OCI-LY3 (cell line): ENCODE data around the gene EYA4.

ENCODE experiments used
- H2AFZ ChIP-seq: fragments of 200-600, 300-600 bp; shearing (Covaris generic); 2 replicates; pipeline ENCODE4 v1.6.0; 2014; ENCODE audit warnings: antibody characterized with exemption, low read depth, low read length
- H3K27ac ChIP-seq: fragments of 200-600, 300-600 bp; sonication (generic); 2 replicates; pipeline ENCODE4 v1.5.1; 2014; ENCODE audit warnings: mild to moderate bottlenecking, low read length, moderate library complexity, mixed read lengths
- H3K27me3 ChIP-seq: fragments of 200-600, 300-600 bp; sonication (generic); 2 replicates; pipeline ENCODE4 v1.6.1; 2014; ENCODE audit warnings: low read depth, low read length, mixed read lengths
- H3K36me3 ChIP-seq: fragments of 200-600, 300-600 bp; sonication (generic); replicated peaks from 2 replicates; pipeline ENCODE3; 2014; ENCODE audit warnings: low read depth, low read length, mixed read lengths
- H3K4me1 ChIP-seq: fragments of 300-600, 200-600 bp; sonication (generic); 2 replicates; pipeline ENCODE4 v1.6.1; 2014; ENCODE audit warnings: low read length, mixed read lengths
- H3K4me2 ChIP-seq: fragments of 200-600, 300-600 bp; sonication (generic); 2 replicates; pipeline ENCODE4 v1.6.1; 2014; ENCODE audit warnings: low read length, mixed read lengths
- H3K4me3 ChIP-seq: fragments of 300-600, 200-600 bp; sonication (generic); 2 replicates; pipeline ENCODE4 v1.5.1; 2014; ENCODE audit warnings: antibody characterized with exemption, mild to moderate bottlenecking, low read length, moderate library complexity
- H3K79me2 ChIP-seq: fragments of 300-600, 200-600 bp; shearing (Covaris generic); 2 replicates; pipeline ENCODE4 v1.6.1; 2014; ENCODE audit warnings: mild to moderate bottlenecking, low read length, mixed read lengths
- H3K9ac ChIP-seq: fragments of 300-600, 200-600 bp; shearing (Covaris generic); 2 replicates; pipeline ENCODE4 v1.6.0; 2014; ENCODE audit warnings: mild to moderate bottlenecking, low read length, moderate library complexity
- H3K9me3 ChIP-seq: fragments of 200-600, 300-600 bp; shearing (Covaris generic); 2 replicates; pipeline ENCODE4 v1.6.1; 2014; ENCODE audit warnings: low read length, mixed read lengths; ENCODE audit not compliant: insufficient read depth
- H4K20me1 ChIP-seq: fragments of 200-600, 300-600 bp; sonication (generic); 2 replicates; pipeline ENCODE4 v1.6.1; 2016; ENCODE audit warnings: low read length, mixed read lengths; ENCODE audit not compliant: insufficient read depth
- CTCF ChIP-seq: fragments of 200-600, 300-600 bp; sonication (generic); IDR thresholded peaks from 2 replicates; pipeline ENCODE4 v1.5.1; 2014; ENCODE audit warnings: antibody characterized with exemption, low read length, low read depth
- EZH2phosphoT487 ChIP-seq: fragments of 200-600 bp; shearing (Covaris generic); IDR thresholded peaks from 2 replicates; pipeline ENCODE4 v1.6.1; 2018; ENCODE audit warnings: antibody characterized with exemption, mixed run types, low read depth

The EYA4 gene

DNA sequence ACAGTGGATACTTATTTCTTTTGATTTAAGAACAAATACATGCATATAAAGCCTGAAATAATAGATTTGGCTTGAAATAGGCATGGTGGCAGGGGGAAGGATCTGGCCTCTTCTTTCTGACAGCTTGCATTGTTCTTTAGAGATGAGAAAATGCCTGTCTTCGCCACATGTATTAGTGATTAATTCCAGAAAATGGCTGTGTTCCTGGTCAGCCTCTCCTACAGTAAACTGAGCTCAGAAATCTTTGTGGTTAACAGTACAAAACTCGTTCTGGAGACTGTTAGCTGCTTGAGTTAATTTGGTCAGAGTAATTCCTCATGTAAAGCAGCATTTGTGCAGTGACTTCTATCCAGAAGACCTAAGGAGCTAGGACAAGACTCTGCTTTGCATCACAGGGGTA, 151.5 kb downstream of the EYA4 start:
- Histone ChIP-seq H2AFZ (no peak overlapping the region), H3K36me3 (no peaks in the 10 kb centered on the region), H4K20me1 (no peaks in the 10 kb centered on the region), H3K4me3 (no peak overlapping the region), H3K27me3 (no peaks in the 10 kb centered on the region), H3K9ac (no peak overlapping the region), H3K4me2 (no peak overlapping the region), H3K9me3 (no peaks in the 10 kb centered on the region), H3K27ac (no peak overlapping the region), H3K4me1 (no peaks in the 10 kb centered on the region), H3K79me2 (no peaks in the 10 kb centered on the region)
- TF ChIP-seq EZH2phosphoT487 (no peak), CTCF (no peak)

- Histone ChIP-seq H3K27ac (no peak overlapping the region), H3K4me3 (no peak overlapping the region), H4K20me1 (no peaks in the 10 kb centered on the region), H3K79me2 (no peaks in the 10 kb centered on the region), H2AFZ (no peak overlapping the region), H3K9me3 (no peaks in the 10 kb centered on the region), H3K36me3 (no peaks in the 10 kb centered on the region), H3K9ac (no peak overlapping the region), H3K4me2 (no peak overlapping the region), H3K27me3 (no peaks in the 10 kb centered on the region), H3K4me1 (no peaks in the 10 kb centered on the region)
- TF ChIP-seq EZH2phosphoT487 (no peak), CTCF (no peak)
Measured at GRCh38 chr6:133393891-133394290, 152.7 kb downstream of the EYA4 start.

DNA sequence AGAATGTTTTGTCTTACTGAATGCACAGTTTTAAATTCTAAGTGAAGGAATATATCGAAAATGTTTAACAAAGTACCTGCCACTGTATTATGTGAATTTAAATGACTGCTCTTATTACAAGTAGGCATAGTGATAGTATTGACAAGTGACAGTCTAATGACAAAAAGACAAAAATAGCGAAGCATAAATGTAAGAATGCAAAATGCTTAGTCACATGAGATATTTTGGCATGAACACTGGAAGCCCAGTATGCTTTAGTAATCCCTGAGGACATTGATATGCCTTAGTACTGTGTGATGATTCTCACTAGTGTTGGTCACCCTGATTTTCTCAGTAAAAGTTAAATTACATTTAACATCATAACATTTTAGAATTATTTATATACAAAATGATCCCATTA, 153.5 kb downstream of the EYA4 start:
- Histone ChIP-seq H3K27me3 (no peaks in the 10 kb centered on the region), H3K36me3 (no peaks in the 10 kb centered on the region), H3K27ac (no peak overlapping the region), H3K79me2 (no peaks in the 10 kb centered on the region), H3K4me3 (no peak overlapping the region), H3K4me2 (no peak overlapping the region), H4K20me1 (no peaks in the 10 kb centered on the region), H3K4me1 (no peaks in the 10 kb centered on the region), H2AFZ (no peak overlapping the region), H3K9me3 (no peaks in the 10 kb centered on the region), H3K9ac (no peak overlapping the region)
- TF ChIP-seq EZH2phosphoT487, result no peak
- no peak for TF ChIP-seq CTCF

DNA sequence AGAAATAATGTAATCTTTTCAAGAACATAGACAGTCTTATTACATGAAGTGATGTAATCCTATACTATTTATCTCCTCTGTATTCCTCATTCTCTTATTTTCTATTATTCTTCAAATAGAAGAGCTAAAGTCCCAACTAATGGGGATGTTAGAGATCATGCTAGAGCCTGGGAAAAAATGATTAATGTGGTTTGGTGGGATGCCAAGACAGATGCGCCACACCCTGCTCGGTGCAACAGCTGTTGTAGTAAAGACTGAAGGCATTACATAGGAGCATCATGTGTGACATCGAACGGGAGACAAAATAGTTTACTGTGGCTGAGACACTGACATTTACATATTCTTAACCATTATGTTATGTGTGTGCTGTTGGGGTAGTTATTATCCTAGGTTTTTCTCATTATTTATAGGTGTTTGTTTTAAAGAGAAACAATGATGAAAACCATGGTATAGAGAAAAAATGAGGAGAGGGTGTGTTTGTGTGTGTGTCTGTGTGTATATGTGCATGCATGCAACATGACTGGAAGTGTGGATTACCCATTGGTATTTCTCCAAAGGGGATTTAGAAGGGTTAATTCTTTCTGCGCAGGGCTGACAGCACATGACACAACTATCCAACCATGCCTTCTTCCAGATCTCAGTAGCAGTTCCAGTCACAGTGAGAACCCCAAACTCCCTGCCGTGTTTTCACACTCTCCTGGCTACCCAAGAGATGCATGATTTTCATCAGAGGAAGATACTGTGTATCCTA, 155.3 kb downstream of the EYA4 start:
- H3K27me3 ChIP-seq, result no peaks in the 10 kb centered on the region
- TF ChIP-seq EZH2phosphoT487 (no peak), CTCF (no peak)
- H3K4me3 ChIP-seq, result no peak overlapping the region
- H3K27ac ChIP-seq, result no peak overlapping the region
- H3K4me1 ChIP-seq, result no peaks in the 10 kb centered on the region
- H3K79me2 ChIP-seq, result no peaks in the 10 kb centered on the region
- no peak overlapping the region for H3K4me2 ChIP-seq
- H3K9ac ChIP-seq, result no peak overlapping the region
- no peak overlapping the region for H2AFZ ChIP-seq
- no peaks in the 10 kb centered on the region for H3K36me3 ChIP-seq
- H3K9me3 ChIP-seq, result no peaks in the 10 kb centered on the region
- no peaks in the 10 kb centered on the region for H4K20me1 ChIP-seq
